Amniotic stem cell (primary cell): ENCODE data around the gene PLA2G4F.
"Not testable (repeated sequence)": the region's sequence is repeated elsewhere in the genome, so short reads cannot be mapped to it uniquely, and the experiment has no call there.

Experiments used
- DNase-seq: peaks from one replicate; lab custom pipeline; 2025; lab: John Stamatoyannopoulos, UW

PLA2G4F gene

GRCh38 chr15:42100021-42100800 is 56.2 kb downstream of the PLA2G4F start:
- DNase-seq: no peak

- DNase-seq: no peak
Measured at GRCh38 chr15:42097018-42097417, 59.4 kb downstream of the PLA2G4F start.

- no peak for DNase-seq
Measured at GRCh38 chr15:42094512-42094963, 61.9 kb downstream of the PLA2G4F start, which contains the start of gene PLA2G4D. PLA2G4D (minus strand) TSS chr15:42094562; CDS start chr15:42094459, 103 bp downstream.

- no peak for DNase-seq
Measured at GRCh38 chr15:42093966-42094365, 62.5 kb downstream of the PLA2G4F start.

- DNase-seq: no peak
Measured at GRCh38 chr15:42092398-42093318, 63.8 kb downstream of the PLA2G4F start.

GRCh38 chr15:42091753-42092397 is 64.6 kb downstream of the PLA2G4F start:
- not testable (repeated sequence) for DNase-seq

GRCh38 chr15:42090781-42091180 is 65.7 kb downstream of the PLA2G4F start:
- no peak for DNase-seq

- no peak for DNase-seq
Measured at GRCh38 chr15:42090370-42090769, 66.1 kb downstream of the PLA2G4F start.

- no peak for DNase-seq
Measured at GRCh38 chr15:42089942-42090341, 66.5 kb downstream of the PLA2G4F start.
